Measurements from ENCODE around the gene ARL14EPL.
"Not testable (repeated sequence)": the region's sequence is repeated elsewhere in the genome, so short reads cannot be mapped to it uniquely, and the experiment has no call there.

DNA sequence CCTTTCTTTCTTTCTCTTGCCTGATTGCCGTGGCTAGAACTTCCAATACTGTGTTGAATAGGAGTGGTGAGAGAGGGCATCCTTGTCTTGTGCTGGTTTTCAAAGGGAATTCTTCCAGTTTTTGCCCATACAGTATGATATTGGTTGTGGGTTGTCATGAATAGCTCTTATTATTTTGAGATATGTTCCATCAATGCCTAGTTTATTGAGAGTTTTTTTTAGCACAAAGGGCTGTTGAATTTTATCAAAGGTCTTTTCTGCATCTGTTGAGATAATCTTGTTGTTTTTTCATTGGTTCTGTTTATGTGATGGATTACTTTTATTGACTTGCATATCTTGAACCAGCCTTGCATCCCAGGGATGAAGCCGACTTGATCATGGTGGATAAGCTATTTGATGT is 72.7 kb downstream of the ARL14EPL start:
- TF ChIP-seq POLR2A (IDR thresholded peaks at IDR 0.05); POLR2AphosphoS5 (IDR thresholded peaks at IDR 0.05; ENCODE audit: insufficient read depth in 1 of 2, low read depth in 1 of 2); CTCF (IDR thresholded peaks at IDR 0.05): not testable (repeated sequence)

All from vagina (tissue), 2 donors.